ENCODE data around the gene FASN.

GRCh38 chr17:82076018-82076784 is 21.8 kb downstream of the FASN start:
- TF ChIP-seq CTCF (conservative IDR thresholded peaks at IDR 0.05; ENCODE audit: low read length) (no peak), EZH2phosphoT487 (IDR thresholded peaks at IDR 0.05; ENCODE audit: borderline replicate concordance, low read depth, low read length) (no peak)
